NCI-H1092 (cell line): ENCODE results near the gene CD52.

Source experiments
- DNase-seq: peaks from one replicate; lab custom pipeline; 2025; lab: John Stamatoyannopoulos, UW

Gene CD52

DNA sequence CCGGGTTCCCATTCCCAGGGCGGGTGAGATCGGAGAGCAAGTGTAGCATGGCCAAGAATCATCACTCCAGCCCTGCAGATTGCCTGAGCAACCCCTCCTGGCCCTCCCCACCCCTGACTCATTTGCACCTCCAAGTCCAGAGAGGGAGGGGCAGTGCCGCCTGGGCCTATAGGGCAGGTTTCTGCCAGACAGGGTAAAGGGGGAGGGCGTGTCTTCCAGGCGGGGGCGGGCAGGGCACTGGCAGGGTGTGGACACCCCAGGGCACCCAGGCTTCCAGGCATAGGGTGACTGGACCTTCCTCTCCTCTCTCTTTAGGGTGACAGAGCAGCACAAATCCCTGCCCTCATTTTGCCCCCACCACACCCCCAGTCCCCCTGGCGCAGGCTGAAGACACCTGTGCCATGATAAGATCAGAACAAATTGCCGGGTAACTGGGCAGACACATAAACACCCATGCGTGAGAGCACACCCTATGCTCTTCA lies 39.4 kb downstream of the CD52 start:
- no peak for DNase-seq

DNA sequence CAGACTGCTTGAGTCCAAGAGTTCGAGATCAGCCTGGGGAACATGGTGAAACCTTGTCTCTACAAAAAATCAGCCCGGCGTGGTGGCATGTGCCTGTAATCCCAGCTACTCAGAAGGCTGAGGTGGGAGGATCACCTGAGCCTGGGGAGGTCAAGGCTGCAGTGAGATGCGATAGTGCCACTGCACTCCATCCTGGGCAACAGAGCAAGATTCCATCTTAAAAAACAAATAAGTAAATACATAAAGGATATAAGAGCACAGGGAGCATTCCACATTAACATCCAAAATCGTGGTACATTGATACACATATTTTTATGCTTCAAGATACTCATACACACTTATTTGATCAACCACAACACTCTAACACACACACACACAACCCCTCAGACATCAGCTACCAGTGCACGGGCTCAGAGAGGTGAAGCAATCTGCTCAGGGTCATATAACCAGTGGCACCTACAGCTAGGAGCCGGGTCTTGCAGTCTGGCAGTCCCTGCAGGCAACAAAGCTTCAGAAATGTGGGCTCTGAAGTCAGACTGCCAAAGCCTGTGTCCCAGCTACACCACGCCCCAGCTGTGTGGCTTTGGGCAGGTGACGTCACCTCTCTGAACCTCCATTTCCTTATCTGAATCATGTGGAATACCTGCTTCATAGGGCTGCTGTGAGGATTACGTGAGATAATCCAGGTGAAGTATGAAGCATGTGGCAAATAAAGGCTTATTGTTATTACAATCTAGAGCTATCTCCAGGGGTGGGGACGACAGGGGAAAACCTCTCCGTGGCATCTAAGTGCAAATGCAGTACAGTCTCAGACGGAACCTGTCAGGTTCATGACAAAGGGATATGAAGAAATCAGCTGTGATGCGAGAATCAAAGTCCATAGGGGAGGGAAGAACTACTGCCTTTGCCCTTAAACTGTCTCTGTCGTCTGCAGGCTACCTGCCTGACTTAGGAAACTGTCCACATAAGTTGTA lies 40.9 kb downstream of the CD52 start:
- no peak for DNase-seq

DNA sequence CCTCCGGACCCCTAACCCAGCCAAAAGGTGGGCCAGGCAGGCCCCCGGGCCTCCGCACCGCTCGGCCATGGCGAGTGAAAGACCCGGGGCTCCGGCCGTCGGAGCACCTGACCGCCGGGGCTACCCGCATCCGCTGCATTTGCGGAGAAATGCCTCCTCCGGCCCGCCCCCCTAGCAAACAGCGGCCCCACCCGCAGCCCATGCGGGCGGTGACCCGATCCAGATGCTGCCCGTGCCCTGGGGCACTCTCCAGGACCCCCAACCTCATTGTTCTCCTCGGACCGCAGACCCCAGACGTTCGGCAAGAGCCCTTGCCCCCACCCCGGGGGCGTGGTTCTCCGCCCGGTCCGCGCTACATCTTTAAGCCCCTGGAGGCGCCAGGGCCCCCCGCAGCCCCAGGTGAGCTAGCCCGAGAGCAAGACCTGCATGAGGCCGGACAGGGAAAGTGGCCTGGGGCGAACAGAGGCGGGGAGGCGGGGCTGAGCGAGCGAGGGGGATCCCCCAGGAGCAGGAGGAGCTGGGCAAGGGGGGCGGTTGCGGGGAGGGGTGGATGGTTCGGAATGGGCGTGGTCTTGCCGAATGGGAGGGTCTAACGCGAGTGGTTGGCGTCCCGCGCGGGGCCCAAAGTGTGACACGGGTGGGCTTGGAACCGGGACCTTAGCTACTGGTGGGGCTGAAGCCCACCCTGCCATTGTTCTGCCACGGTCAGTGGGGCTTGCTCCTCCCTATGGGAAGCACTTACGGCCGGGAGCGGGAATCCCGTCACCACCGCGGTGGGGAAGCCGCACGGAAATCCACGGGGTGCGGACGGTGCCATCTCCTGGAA lies 42.4 kb downstream of the CD52 start:
- no peak for DNase-seq

DNA sequence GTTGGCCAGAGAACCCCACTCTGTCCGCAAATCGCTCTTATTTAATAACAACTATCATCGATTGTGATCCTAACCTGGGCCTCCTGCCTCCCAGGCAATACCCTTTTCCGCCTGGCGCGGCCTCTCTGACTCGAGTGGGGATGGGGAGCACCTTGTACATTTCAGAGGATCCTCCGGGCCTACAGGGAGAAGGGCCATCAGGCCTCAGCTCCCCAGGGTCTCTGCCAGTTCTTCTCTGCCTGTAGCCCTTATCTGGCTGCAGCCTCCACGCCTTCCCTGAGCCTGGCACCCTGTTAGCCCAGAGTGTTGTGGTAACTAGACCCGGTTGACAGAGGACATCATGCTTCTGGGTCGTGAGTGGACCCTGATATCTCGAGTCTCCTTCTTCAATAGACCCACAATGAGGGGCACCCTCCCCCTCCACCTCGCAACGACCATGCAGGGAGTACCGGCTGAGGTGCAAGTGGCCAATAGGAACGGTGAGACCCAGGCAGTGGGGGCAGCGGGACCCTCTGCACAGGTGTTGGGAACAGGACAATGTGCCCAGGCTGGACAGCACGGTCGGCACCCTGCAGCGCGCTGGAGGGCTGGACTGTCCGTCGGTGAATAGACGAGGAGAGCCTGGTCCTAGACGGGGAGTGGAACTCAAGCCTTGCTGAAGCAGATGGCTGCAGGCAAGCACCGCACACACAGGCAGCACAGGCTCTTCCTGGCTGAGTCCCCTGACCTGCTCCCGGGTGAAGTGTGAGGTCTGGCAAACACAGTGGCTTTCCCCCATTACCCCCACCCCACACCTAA lies 43.2 kb downstream of the CD52 start:
- no peak for DNase-seq

- no peak for DNase-seq
Measured at GRCh38 chr1:26361605-26362122, 43.9 kb downstream of the CD52 start.

DNA sequence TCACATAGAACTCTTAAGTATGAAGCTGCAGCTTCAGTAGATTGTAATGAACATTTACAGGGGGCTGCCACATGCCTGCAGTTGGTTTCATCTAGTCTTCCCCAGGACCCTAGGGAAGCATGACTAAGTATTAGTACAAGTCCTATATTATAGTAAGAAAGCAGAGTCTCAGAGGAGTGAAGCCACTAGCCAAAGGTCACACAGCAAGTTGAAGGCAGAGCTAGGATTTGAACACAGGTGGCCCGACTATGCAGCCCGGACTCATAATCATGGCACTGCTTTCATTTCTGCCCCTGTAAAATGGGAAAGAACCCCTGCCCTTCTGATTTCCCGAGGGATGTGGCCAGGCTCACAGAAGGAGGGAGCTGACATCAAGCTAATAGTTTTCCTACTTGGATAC lies 44.6 kb downstream of the CD52 start:
- DNase-seq: no peak

GRCh38 chr1:26363549-26364448 lies 46.0 kb downstream of the CD52 start:
- DNase-seq: peak; percentile 56

GRCh38 chr1:26364956-26365355 lies 47.2 kb downstream of the CD52 start:
- DNase-seq: peak; percentile 42

- no peak for DNase-seq
Measured at GRCh38 chr1:26367441-26367840, 49.7 kb downstream of the CD52 start.

DNA sequence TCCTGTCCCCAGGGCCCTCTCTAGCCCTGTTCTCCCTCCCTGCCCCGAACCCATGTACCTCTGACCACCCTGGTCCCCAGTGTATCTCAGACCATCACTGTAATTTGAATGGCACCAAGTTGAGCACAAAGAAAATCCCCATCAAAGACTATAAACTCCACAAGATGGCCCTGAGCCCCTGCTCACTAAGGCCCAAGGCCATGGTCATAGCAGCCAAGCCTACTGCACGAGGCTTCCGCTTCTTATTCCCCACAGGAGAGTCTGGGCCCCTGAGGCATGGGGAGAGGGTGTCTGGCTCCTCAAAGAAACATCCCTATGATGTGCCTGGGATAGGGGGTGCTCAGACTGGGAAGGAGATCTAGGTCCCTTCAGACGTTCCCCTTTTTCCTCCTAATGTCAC lies 50.2 kb downstream of the CD52 start:
- no peak for DNase-seq

GRCh38 chr1:26368486-26368885 lies 50.7 kb downstream of the CD52 start:
- no peak for DNase-seq
